Neutrophil (primary cell): ENCODE results near the gene PDGFC.
"Not testable (repeated sequence)": the region's sequence is repeated elsewhere in the genome, so short reads cannot be mapped to it uniquely, and the experiment has no call there.

Source experiments
- H3K27ac ChIP-seq: fragments of 200-600 bp; sonication (generic); 2 replicates; pipeline ENCODE4 v1.5.1; 2016; ENCODE audit warnings: mild to moderate bottlenecking, moderate library complexity
- H3K27me3 ChIP-seq: fragments of 200-600 bp; sonication (generic); 2 replicates; pipeline ENCODE4 v1.6.0; 2016; ENCODE audit warnings: mild to moderate bottlenecking
- H3K36me3 ChIP-seq: fragments of 200-600 bp; sonication (generic); 2 replicates; pipeline ENCODE4 v1.5.1; 2017
- H3K4me1 ChIP-seq, 2 experiments: fragments of 200-600 bp in 1 of 2; sonication (generic) in 1 of 2; 1 replicate in 1 of 2; 2 replicates in 1 of 2; pipeline versions ENCODE4 v1.5.1 to v1.6.1; 2013 to 2016; ENCODE audit warnings: low read depth in 1 of 2, low read length in 1 of 2, mild to moderate bottlenecking in 1 of 2, moderate library complexity in 1 of 2; ENCODE audit not compliant: control insufficient read depth in 1 of 2, insufficient read depth in 1 of 2
- H3K4me3 ChIP-seq, 2 experiments: fragments of 200-600 bp in 1 of 2; sonication (generic) in 1 of 2; 1 replicate in 1 of 2; 2 replicates in 1 of 2; pipeline ENCODE4 v1.5.1; 2013 to 2016; ENCODE audit warnings: low read depth in 1 of 2, low read length in 1 of 2, mild to moderate bottlenecking in 1 of 2, moderate library complexity in 1 of 2
- H3K9me3 ChIP-seq: fragments of 200-600 bp; sonication (generic); 2 replicates; pipeline ENCODE4 v1.5.1; 2016
- CTCF ChIP-seq: fragments of 200-600 bp; sonication (generic); IDR thresholded peaks from 2 replicates; pipeline ENCODE4 v1.5.1; 2016; ENCODE audit warnings: antibody characterized with exemption

PDGFC gene

DNA sequence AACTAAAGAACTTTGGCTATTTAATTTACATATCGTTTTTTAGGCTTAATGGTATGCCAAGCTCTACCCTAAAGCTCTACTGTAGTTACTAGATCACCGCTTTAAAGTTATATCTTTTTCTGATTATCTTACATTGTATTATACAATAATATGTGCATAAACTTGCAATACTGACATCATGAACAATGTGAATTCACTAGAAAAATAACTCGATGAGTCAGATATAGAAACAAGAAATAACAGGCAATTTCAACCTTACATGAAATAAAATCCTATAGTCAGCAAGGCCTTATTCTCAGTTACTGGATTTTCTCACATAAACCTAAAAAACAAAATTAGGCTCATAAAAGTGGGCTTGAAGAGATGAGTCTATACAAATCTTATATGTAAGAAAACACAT, 32.5 kb downstream of the PDGFC start:
- peaks cover 6 to 14% of the 10 kb centered on the region in 2 experiments for H3K4me1 ChIP-seq
- H3K4me3 ChIP-seq: no peak overlapping the region
- H3K27ac ChIP-seq: no peak overlapping the region
- no peaks in the 10 kb centered on the region for H3K36me3 ChIP-seq
- TF ChIP-seq CTCF: no peak
- H3K27me3 ChIP-seq: no peaks in the 10 kb centered on the region
- no peaks in the 10 kb centered on the region for H3K9me3 ChIP-seq

DNA sequence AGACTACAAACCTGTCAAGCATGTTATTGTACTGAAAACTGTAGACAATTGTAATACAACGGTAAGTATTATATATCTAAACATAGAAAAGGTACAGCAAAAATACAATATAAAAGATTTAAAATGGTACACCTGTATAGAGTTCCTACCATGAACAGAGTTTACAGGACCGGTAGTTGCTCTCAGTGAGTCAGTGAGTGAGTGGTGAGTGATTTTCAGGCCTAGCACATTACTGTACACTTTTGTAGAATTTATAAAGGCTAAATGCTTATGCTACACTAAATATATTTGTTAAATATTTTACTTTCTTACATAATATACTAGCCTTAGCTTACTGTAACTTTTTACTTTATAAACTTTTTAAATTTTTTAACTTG, 37.4 kb downstream of the PDGFC start:
- H3K4me3 ChIP-seq: no peak overlapping the region
- TF ChIP-seq CTCF: no peak
- peaks cover 0 to 1% of the 10 kb centered on the region in 2 experiments for H3K4me1 ChIP-seq
- H3K9me3 ChIP-seq: no peaks in the 10 kb centered on the region
- H3K27ac ChIP-seq: no peak overlapping the region
- H3K36me3 ChIP-seq: no peaks in the 10 kb centered on the region
- no peaks in the 10 kb centered on the region for H3K27me3 ChIP-seq

GRCh38 chr4:156933633-156934258, 37.9 kb downstream of the PDGFC start:
- no peak overlapping the region for H3K27ac ChIP-seq
- TF ChIP-seq CTCF: no peak
- H3K4me1 ChIP-seq: no peaks in the 10 kb centered on the region
- H3K9me3 ChIP-seq: no peaks in the 10 kb centered on the region
- H3K4me3 ChIP-seq: no peak overlapping the region
- H3K27me3 ChIP-seq: no peaks in the 10 kb centered on the region
- no peaks in the 10 kb centered on the region for H3K36me3 ChIP-seq

DNA sequence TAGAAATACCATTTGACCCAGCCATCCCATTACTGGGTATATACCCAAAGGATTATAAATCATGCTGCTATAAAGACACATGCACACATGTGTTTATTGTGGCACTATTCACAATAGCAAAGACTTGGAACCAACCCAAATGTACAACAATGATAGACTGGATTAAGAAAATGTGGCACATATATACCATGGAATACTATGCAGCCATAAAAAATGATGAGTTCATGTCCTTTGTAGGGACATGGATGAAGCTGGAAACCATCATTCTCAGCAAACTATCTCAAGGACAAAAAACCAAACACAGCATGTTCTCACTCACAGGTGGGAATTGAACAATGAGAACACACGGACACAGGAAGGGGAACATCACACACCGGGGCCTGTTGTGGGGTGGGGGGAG, 39.2 kb downstream of the PDGFC start:
- H3K36me3 ChIP-seq, H3K27ac ChIP-seq, H3K4me3 ChIP-seq, H3K9me3 ChIP-seq, H3K4me1 ChIP-seq, H3K27me3 ChIP-seq: not testable (repeated sequence)

- H3K27me3 ChIP-seq: no peaks in the 10 kb centered on the region
- H3K4me1 ChIP-seq: no peaks in the 10 kb centered on the region
- H3K9me3 ChIP-seq: no peaks in the 10 kb centered on the region
- TF ChIP-seq CTCF: no peak
- no peak overlapping the region for H3K4me3 ChIP-seq
- H3K27ac ChIP-seq: no peak overlapping the region
- H3K36me3 ChIP-seq: no peaks in the 10 kb centered on the region
These were observed 40.3 kb downstream of the PDGFC start for GRCh38 chr4:156931267-156931666.

DNA sequence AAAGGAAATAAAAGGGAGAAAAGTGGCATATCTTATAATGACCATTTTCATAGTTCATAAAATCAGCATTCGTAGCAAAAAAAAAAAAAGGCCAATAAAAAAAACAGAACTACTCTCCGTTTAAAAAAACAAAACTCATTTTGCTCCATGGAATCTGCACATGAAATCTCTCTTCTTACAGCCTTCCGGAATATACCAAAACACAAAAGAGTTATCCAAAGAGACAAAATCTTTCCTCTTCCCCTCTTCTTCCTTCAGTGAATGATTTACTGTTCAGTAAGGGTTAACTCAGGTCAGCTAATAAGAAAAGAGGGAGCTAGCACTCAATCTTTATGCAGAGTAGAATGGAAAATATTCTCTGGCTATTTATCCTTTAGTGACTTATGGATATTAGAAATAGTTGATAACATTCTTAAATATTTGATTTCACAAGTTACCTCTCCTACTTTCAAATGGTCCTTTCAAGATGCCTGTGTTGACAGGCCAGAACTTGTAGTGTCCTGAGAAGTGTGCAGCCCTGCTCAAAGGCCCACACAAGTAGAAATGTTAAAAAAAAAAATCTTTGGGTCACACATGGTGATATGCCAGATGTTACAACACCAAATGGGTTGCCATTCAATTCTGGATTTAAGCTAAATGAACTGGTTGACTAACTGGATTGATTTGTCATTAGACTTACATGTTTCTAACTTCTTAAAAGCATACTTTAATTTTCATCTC, 42.1 kb downstream of the PDGFC start:
- no peak for TF ChIP-seq CTCF
- H3K9me3 ChIP-seq: no peaks in the 10 kb centered on the region
- H3K4me3 ChIP-seq: no peak overlapping the region
- H3K36me3 ChIP-seq: no peaks in the 10 kb centered on the region
- H3K27me3 ChIP-seq: no peaks in the 10 kb centered on the region
- H3K27ac ChIP-seq: no peak overlapping the region
- H3K4me1 ChIP-seq: no peaks in the 10 kb centered on the region
